Bronchial epithelial cell (primary cell): ENCODE measurements around the gene EQTN. TPM values are rescaled to one million over a fixed set of nuclear protein-coding genes. Genes with fewer than 3 reads are reported as not detected.

ENCODE experiments used
- DNase-seq: peaks from one replicate; pipeline ENCODE4 v3.0.0-alpha.2; 2010; ENCODE audit warnings: low read depth
- FAIRE-seq: peaks from 2 replicates; lab custom pipeline; 2011; peaks lifted over from hg19 to GRCh38; lab: Jason Lieb, UNC
- H3K27me3 ChIP-seq: 2 replicates; pipeline ENCODE4 v1.5.1; 2011; ENCODE audit warnings: low read length; ENCODE audit not compliant: control insufficient read depth, insufficient read depth
- H3K36me3 ChIP-seq: 2 replicates; pipeline ENCODE4 v1.5.1; 2011; ENCODE audit warnings: low read length; ENCODE audit not compliant: control insufficient read depth, insufficient read depth
- H3K4me3 ChIP-seq: 2 replicates; pipeline ENCODE4 v1.5.1; 2011; ENCODE audit warnings: mild to moderate bottlenecking, low read depth, low read length, control low read depth
- CTCF ChIP-seq: IDR thresholded peaks from 2 replicates; pipeline ENCODE4 v1.5.1; 2011; ENCODE audit warnings: mild to moderate bottlenecking, moderate library complexity, low read length, control low read depth, inconsistent platforms; ENCODE audit not compliant: insufficient read depth, severe bottlenecking
- total RNA-seq: library from RNA; depleted of rRNA; stranded (reverse); fragments of >200 nt; gene quantifications from 2 replicates; pipeline ENCODE4 v1.2.1, GENCODE V29; 2014

Gene EQTN
- not detected in 2 replicates for total RNA-seq

GRCh38 chr9:27297050-27297449 lies at the start of gene EQTN:
Gene EQTN (minus strand): TSS chr9:27297150. CDS start chr9:27297055, 95 bp downstream.
- Histone ChIP-seq H3K36me3 (no peaks in the 10 kb centered on the region), H3K4me3 (no peak within 1 kb of the TSS), H3K27me3 (peaks cover 4% of the 10 kb centered on the region)
- DNase-seq (no peak), FAIRE-seq (no peak)
- TF ChIP-seq CTCF: no peak

- no peaks in the 10 kb centered on the region for H3K36me3 ChIP-seq
- FAIRE-seq (no peak), DNase-seq (no peak)
- no peak for TF ChIP-seq CTCF
- H3K27me3 ChIP-seq: no peaks in the 10 kb centered on the region
- H3K4me3 ChIP-seq: no peak overlapping the region
These were observed 47.8 kb upstream of the EQTN start for GRCh38 chr9:27344776-27345175.

- DNase-seq (no peak), FAIRE-seq (no peak)
- Histone ChIP-seq H3K36me3 (no peaks in the 10 kb centered on the region), H3K4me3 (no peak overlapping the region), H3K27me3 (no peaks in the 10 kb centered on the region)
- no peak for TF ChIP-seq CTCF
These were observed 44.8 kb upstream of the EQTN start for GRCh38 chr9:27341545-27342294.

- DNase-seq (no peak), FAIRE-seq (no peak)
- Histone ChIP-seq H3K4me3 (no peak overlapping the region), H3K36me3 (no peaks in the 10 kb centered on the region), H3K27me3 (no peaks in the 10 kb centered on the region)
- no peak for TF ChIP-seq CTCF
These were observed 44.1 kb upstream of the EQTN start for GRCh38 chr9:27340961-27341511.

GRCh38 chr9:27340285-27340674 lies 43.3 kb upstream of the EQTN start:
- FAIRE-seq: no peak

More at GRCh38 chr9:27340285-27340674, 43.3 kb upstream of the EQTN start:
- H3K27me3 ChIP-seq: no peaks in the 10 kb centered on the region
- TF ChIP-seq CTCF: no peak
- H3K36me3 ChIP-seq: peaks cover under 1% of the 10 kb centered on the region
- H3K4me3 ChIP-seq: no peak overlapping the region
- DNase-seq: no peak
